Measurements from ENCODE around the gene AMOTL2. TPM values are rescaled to one million over a fixed set of nuclear protein-coding genes. Genes with fewer than 3 reads are reported as not detected.

Gene AMOTL2
- total RNA-seq, 1 experiment from 2014 or later: 96.0 TPM

GRCh38 chr3:134375582-134376384 is 1.5 kb upstream of the AMOTL2 start:
- ATAC-seq (no peak), DNase-seq (no peak)
- H3K27ac ChIP-seq (ENCODE audit: low read length): peak overlapping the region; percentile 89
- H2AFZ ChIP-seq (ENCODE audit: low read length): no peak overlapping the region
- peaks cover 10% of the 10 kb centered on the region; the same call in 1 of the 2 replicates for H3K36me3 ChIP-seq (ENCODE audit: low read depth, low read length)
- ChIA-PET CTCF (interaction anchor here (1.7 kb wide), 1 partner anchor 98 kb away, joined by 5 read pairs; no protein-coding TSS in a partner anchor), POLR2A (ENCODE audit: unreplicated experiment) (no interaction called here)
- peak overlapping the region; percentile 98 for H3K4me3 ChIP-seq (ENCODE audit: low read length)
- H3K4me1 ChIP-seq (ENCODE audit: insufficient read depth, low read length): peaks cover 51% of the 10 kb centered on the region
- intact Hi-C loops (cut with micrococcal nuclease): no loop called here
- TF ChIP-seq EZH2phosphoT487 (IDR thresholded peaks at IDR 0.05; ENCODE audit: borderline replicate concordance, low read length) (no peak), EZH2 (IDR thresholded peaks at IDR 0.05; ENCODE audit: low read length, unreplicated experiment) (no peak)
- TF ChIP-seq, protein P1, sequence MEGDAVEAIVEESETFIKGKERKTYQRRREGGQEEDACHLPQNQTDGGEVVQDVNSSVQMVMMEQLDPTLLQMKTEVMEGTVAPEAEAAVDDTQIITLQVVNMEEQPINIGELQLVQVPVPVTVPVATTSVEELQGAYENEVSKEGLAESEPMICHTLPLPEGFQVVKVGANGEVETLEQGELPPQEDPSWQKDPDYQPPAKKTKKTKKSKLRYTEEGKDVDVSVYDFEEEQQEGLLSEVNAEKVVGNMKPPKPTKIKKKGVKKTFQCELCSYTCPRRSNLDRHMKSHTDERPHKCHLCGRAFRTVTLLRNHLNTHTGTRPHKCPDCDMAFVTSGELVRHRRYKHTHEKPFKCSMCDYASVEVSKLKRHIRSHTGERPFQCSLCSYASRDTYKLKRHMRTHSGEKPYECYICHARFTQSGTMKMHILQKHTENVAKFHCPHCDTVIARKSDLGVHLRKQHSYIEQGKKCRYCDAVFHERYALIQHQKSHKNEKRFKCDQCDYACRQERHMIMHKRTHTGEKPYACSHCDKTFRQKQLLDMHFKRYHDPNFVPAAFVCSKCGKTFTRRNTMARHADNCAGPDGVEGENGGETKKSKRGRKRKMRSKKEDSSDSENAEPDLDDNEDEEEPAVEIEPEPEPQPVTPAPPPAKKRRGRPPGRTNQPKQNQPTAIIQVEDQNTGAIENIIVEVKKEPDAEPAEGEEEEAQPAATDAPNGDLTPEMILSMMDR (conservative IDR thresholded peaks at IDR 0.05; ENCODE audit: low read depth, low read length): no peak
- peaks cover 25% of the 10 kb centered on the region for H4K20me1 ChIP-seq (ENCODE audit: low read length)
- peak overlapping the region; percentile 96 for H3K4me2 ChIP-seq (ENCODE audit: low read length)
- H3F3A ChIP-seq (ENCODE audit: low read length, unreplicated experiment): no peaks in the 10 kb centered on the region
- H3K9me3 ChIP-seq (ENCODE audit: low read length): no peaks in the 10 kb centered on the region
- peak overlapping the region; percentile 88 for H3K9ac ChIP-seq (ENCODE audit: low read length)
- BruUV-seq (replicated peaks): no TSS peak
- H3K27me3 ChIP-seq (ENCODE audit: low read length): no peaks in the 10 kb centered on the region
- no peaks in the 10 kb centered on the region for H3K9me2 ChIP-seq (replicated peaks; ENCODE audit: low read length)
- H3K79me2 ChIP-seq (ENCODE audit: low read length): peaks cover 36% of the 10 kb centered on the region

DNA sequence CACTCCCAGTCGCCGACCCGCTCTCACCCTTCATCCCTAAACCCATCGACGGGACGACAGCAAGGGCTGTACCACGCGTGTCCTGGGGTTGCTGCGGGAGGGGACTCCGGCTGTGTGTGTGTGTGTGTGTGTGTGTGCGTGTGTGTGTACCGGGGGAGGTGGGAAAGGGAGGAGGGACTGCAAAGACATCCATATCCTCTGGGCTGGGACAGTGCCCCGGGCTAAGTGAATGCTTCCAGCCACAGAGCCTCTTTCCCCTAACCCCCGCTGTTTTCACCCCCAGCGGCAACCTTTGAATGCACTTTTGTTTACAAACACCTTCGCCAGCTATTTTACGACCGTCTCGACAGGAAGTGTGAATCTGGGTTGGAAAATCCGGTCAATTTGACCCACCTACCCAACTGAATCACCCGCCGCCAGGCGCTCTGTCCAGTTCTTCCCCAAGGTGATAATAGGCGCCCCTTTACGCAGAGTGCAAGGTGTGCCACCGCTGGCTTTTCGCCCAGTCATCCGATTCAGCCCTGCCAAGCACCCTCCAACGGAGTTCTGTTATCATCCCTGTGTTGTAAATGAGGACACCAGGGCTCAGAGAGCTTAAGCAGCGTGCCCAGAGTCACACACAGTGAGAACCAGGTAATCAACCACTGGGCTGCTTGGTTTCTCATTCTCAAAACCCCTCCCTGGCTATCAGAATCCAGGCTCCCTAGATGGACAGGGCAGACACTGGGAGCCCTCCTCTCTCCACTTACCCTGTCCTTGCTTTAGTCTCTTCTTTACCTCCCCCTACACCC is 739 bp upstream of the AMOTL2 start:
- Histone ChIP-seq H3K9me3 (ENCODE audit: low read length) (no peaks in the 10 kb centered on the region), H3K27ac (ENCODE audit: low read length) (peak overlapping the region; percentile 89), H3K4me1 (ENCODE audit: insufficient read depth, low read length) (peaks cover 58% of the 10 kb centered on the region), H3K36me3 (ENCODE audit: low read depth, low read length) (peaks cover 18% of the 10 kb centered on the region), H3K9ac (ENCODE audit: low read length) (peak overlapping the region; percentile 88), H2AFZ (ENCODE audit: low read length) (peak overlapping the region; percentile 77), H3K4me2 (ENCODE audit: low read length) (peak overlapping the region; percentile 96), H3K27me3 (ENCODE audit: low read length) (no peaks in the 10 kb centered on the region), H3K79me2 (ENCODE audit: low read length) (peaks cover 44% of the 10 kb centered on the region), H3K4me3 (ENCODE audit: low read length) (peak overlapping the region; percentile 98), H3F3A (ENCODE audit: low read length, unreplicated experiment) (no peaks in the 10 kb centered on the region), H3K9me2 (replicated peaks; ENCODE audit: low read length) (no peaks in the 10 kb centered on the region), H4K20me1 (ENCODE audit: low read length) (peaks cover 32% of the 10 kb centered on the region)
- peak; percentile 45 for ATAC-seq
- TF ChIP-seq, protein P1 (conservative IDR thresholded peaks at IDR 0.05; ENCODE audit: low read depth, low read length): no peak
- no peak for TF ChIP-seq EZH2phosphoT487 (IDR thresholded peaks at IDR 0.05; ENCODE audit: borderline replicate concordance, low read length)
- no peak for TF ChIP-seq EZH2 (IDR thresholded peaks at IDR 0.05; ENCODE audit: low read length, unreplicated experiment)
- peak; percentile 78 for DNase-seq
- CTCF ChIA-PET: interaction anchor here (0.6 to 1.7 kb wide), 4 partner anchors 11 to 370 kb away, joined by 3 to 5 read pairs (median 4); no protein-coding TSS in a partner anchor
- POLR2A ChIA-PET (ENCODE audit: unreplicated experiment): interaction anchor here (0.6 to 1.3 kb wide), 3 partner anchors 10 to 1699 kb away, joined by 3 to 4 read pairs (median 3); no protein-coding TSS in a partner anchor
- TSS peak; percentile 39 for BruUV-seq (replicated peaks)
- intact Hi-C loops (cut with micrococcal nuclease): loop anchor here (1.0 kb wide), 1 partner anchor 11 kb away; no protein-coding TSS in a partner anchor

All from PC-3 (cell line).